HepG2 (cell line): ENCODE measurements around the gene IGSF8. TPM values are rescaled to one million over a fixed set of nuclear protein-coding genes. Genes with fewer than 3 reads are reported as not detected.

Experiments used
- ATM ChIP-seq: fragments of 450-650 bp; IDR thresholded peaks from 2 replicates; pipeline ENCODE4 v1.7.1; 2017; ENCODE audit warnings: mild to moderate bottlenecking, borderline replicate concordance
- CCDC6 ChIP-seq: sonication (generic); formaldehyde crosslinking; IDR thresholded peaks from 2 replicates; pipeline ENCODE4 v1.8.1; 2022; ENCODE audit warnings: mild to moderate bottlenecking, missing genetic modification reagents, moderate library complexity
- GMEB1 ChIP-seq: sonication (generic); formaldehyde crosslinking; IDR thresholded peaks from 2 replicates; pipeline ENCODE4 v1.5.1; 2020; ENCODE audit warnings: missing genetic modification reagents, mild to moderate bottlenecking, borderline replicate concordance
- HDAC6 ChIP-seq: fragments of 200-600 bp; sonication (generic); IDR thresholded peaks from 2 replicates; pipeline ENCODE4 v1.7.0; 2017; ENCODE audit warnings: mild to moderate bottlenecking, antibody characterized with exemption, low read length, low read depth
- KIAA2018 ChIP-seq: sonication (generic); formaldehyde crosslinking; IDR thresholded peaks from 2 replicates; pipeline ENCODE4 v1.5.0; 2020; ENCODE audit warnings: mild to moderate bottlenecking, missing genetic modification reagents, borderline replicate concordance
- MBD4 ChIP-seq: IDR thresholded peaks from 2 replicates; pipeline ENCODE4 v1.6.1; 2012; ENCODE audit warnings: low read length, inconsistent platforms, borderline replicate concordance
- MYPOP ChIP-seq: sonication (generic); formaldehyde crosslinking; IDR thresholded peaks from 2 replicates; pipeline ENCODE4 v1.8.1; 2023; ENCODE audit warnings: mild to moderate bottlenecking, moderate library complexity, missing genetic modification reagents
- RXRA ChIP-seq: sonication (generic); formaldehyde crosslinking; IDR thresholded peaks from 2 replicates; pipeline ENCODE4 v1.5.1; 2020; ENCODE audit warnings: missing genetic modification reagents
- RXRB ChIP-seq: IDR thresholded peaks from 2 replicates; pipeline ENCODE4 v1.6.1; 2016; ENCODE audit warnings: borderline replicate concordance, missing genetic modification reagents, missing compliant biosample characterization
- SALL1 ChIP-seq: sonication (generic); formaldehyde crosslinking; IDR thresholded peaks from 2 replicates; pipeline ENCODE4 v1.8.0; 2022; ENCODE audit warnings: mild to moderate bottlenecking, missing genetic modification reagents
- SMYD3 ChIP-seq: sonication (generic); formaldehyde crosslinking; IDR thresholded peaks from 2 replicates; pipeline ENCODE4 v1.8.1; 2023; ENCODE audit warnings: mild to moderate bottlenecking, missing genetic modification reagents
- ZNF264 ChIP-seq: sonication (generic); formaldehyde crosslinking; IDR thresholded peaks from 2 replicates; pipeline ENCODE4 v1.4.0; 2020; ENCODE audit warnings: missing genetic modification reagents
- ZNF335 ChIP-seq: sonication (generic); formaldehyde crosslinking; IDR thresholded peaks from 2 replicates; pipeline ENCODE4 v1.4.0; 2020; ENCODE audit warnings: missing genetic modification reagents
- ZNF660 ChIP-seq: sonication (generic); formaldehyde crosslinking; IDR thresholded peaks from 2 replicates; pipeline ENCODE4 v1.5.1; 2020; ENCODE audit warnings: mild to moderate bottlenecking, low read depth, missing genetic modification reagents, borderline replicate concordance
- ZNF777 ChIP-seq: sonication (generic); formaldehyde crosslinking; IDR thresholded peaks from 2 replicates; pipeline ENCODE4 v1.4.0; 2020; ENCODE audit warnings: missing genetic modification reagents
- ZNF878 ChIP-seq: sonication (generic); formaldehyde crosslinking; IDR thresholded peaks from 2 replicates; pipeline ENCODE4 v1.8.1; 2023; ENCODE audit warnings: mild to moderate bottlenecking, missing genetic modification reagents, moderate library complexity
- ZSCAN25 ChIP-seq: sonication (generic); formaldehyde crosslinking; IDR thresholded peaks from 2 replicates; pipeline ENCODE4 v1.8.0; 2022; ENCODE audit warnings: mild to moderate bottlenecking, missing genetic modification reagents
- polyA plus RNA-seq, 8 experiments: library from polyadenylated mRNA; depleted of rRNA in 3 of 8; stranded (reverse) in 7 of 8; unstranded in 1 of 8; fragments of >200 nt; fragmentation: Illumina TruSeq in 4 of 8; extraction: Trizol in 4 of 8; gene quantifications; 2 replicates each; pipeline versions ENCODE4 v1.2.1 to v1.2.3, GENCODE V29; 2011 to 2016; ENCODE audit warnings: low read depth in 4 of 8, missing spikeins in 1 of 8, mixed read lengths in 1 of 8; ENCODE audit not compliant: insufficient read depth in 1 of 8
- total RNA-seq, 5 experiments: library from RNA; depleted of rRNA; stranded (reverse); fragments of >200 nt; fragmentation: Illumina TruSeq; extraction: Trizol; gene quantifications; 2 replicates each; pipeline ENCODE4 v1.2.3, GENCODE V29; 2016; ENCODE audit warnings: low read depth in 1 of 5

Gene IGSF8
- total and polyA plus RNA-seq, 2 of the 13 experiments (the other 11 are each of a cell fraction or from before 2014, with no cell fraction given): 24.0 to 41.0 TPM

GRCh38 chr1:160098852-160099561 lies 588 bp upstream of the IGSF8 start (continued):
- peak; percentile 19; the same call in 1 of the 2 replicates for TF ChIP-seq RXRB (CRISPR knock-in tag)
- TF ChIP-seq MYPOP (CRISPR knock-in tag): 0 out of 2 replicates have a peak, but pooled peaks have one; percentile 49
- TF ChIP-seq ZNF264 (CRISPR knock-in tag): peak; percentile 65; the same call in 1 of the 2 replicates
- no peak for TF ChIP-seq MBD4
- peak; percentile 54 for TF ChIP-seq SALL1 (CRISPR knock-in tag)
- no peak for TF ChIP-seq ZNF335 (CRISPR knock-in tag)
- TF ChIP-seq ZNF777 (CRISPR knock-in tag): no peak
- TF ChIP-seq ZSCAN25 (CRISPR knock-in tag): peak; percentile 84; the same call in 1 of the 2 replicates
- TF ChIP-seq CCDC6 (CRISPR knock-in tag): no peak
- TF ChIP-seq ZNF878 (CRISPR knock-in tag): no peak
- no peak for TF ChIP-seq GMEB1 (CRISPR knock-in tag)
- no peak for TF ChIP-seq ATM
- TF ChIP-seq SMYD3 (CRISPR knock-in tag): no peak
- no peak for TF ChIP-seq ZNF660
- peak; percentile 51; the same call in 1 of the 2 replicates for TF ChIP-seq RXRA (CRISPR knock-in tag)
- TF ChIP-seq KIAA2018 (CRISPR knock-in tag): no peak
- no peak for TF ChIP-seq HDAC6
